ENCODE results near the gene PSMB4. TPM values are rescaled to one million over a fixed set of nuclear protein-coding genes. Genes with fewer than 3 reads are reported as not detected.

Gene PSMB4
- total RNA-seq, 4 donors from 2014 or later: 259 to 324 (median 291) TPM

DNA sequence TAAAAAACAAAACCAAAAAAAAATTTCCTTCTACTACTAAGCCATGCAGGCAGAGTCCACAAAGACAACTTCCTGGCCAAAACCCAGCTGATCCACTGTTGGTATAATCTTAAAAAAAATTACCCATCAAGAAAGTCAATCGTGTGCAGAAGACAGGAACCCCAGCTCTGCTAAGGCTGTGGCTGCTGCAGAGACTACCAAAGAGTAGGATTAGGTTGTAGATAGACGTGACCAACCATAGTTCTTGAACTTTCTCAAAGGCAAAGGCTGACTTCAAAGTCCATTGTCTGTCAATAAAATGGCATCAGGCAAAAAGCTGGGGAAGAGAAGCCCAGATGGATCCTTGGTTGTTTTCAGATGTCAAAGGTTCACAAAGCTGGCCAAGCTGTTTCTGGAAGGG is 3.4 kb downstream of the PSMB4 start:
- no peaks in the 10 kb centered on the region for H3K9me3 ChIP-seq
- H3K4me1 ChIP-seq: peaks cover 13 to 17% of the 10 kb centered on the region in 2 donors
- no peaks in the 10 kb centered on the region for H3K27me3 ChIP-seq
- no peak overlapping the region for H3K27ac ChIP-seq
- peaks cover 0 to 63% of the 10 kb centered on the region in 2 donors for H3K36me3 ChIP-seq
- DNase-seq: no peak
- no peak for ATAC-seq
- H3K4me3 ChIP-seq: no peak overlapping the region
- intact Hi-C loops (cut with DNase I; ENCODE audit: low total_unique reads) (loop anchor here (5.0 kb wide), 1 partner anchor 95 kb away; no protein-coding TSS in a partner anchor), in situ Hi-C loops (cut with MboI; ENCODE audit: low sequenced_read_pairs in 4 of 4) (no loop called here)
- no peak for TF ChIP-seq POLR2A (IDR thresholded peaks at IDR 0.05)
- TF ChIP-seq, protein P1, sequence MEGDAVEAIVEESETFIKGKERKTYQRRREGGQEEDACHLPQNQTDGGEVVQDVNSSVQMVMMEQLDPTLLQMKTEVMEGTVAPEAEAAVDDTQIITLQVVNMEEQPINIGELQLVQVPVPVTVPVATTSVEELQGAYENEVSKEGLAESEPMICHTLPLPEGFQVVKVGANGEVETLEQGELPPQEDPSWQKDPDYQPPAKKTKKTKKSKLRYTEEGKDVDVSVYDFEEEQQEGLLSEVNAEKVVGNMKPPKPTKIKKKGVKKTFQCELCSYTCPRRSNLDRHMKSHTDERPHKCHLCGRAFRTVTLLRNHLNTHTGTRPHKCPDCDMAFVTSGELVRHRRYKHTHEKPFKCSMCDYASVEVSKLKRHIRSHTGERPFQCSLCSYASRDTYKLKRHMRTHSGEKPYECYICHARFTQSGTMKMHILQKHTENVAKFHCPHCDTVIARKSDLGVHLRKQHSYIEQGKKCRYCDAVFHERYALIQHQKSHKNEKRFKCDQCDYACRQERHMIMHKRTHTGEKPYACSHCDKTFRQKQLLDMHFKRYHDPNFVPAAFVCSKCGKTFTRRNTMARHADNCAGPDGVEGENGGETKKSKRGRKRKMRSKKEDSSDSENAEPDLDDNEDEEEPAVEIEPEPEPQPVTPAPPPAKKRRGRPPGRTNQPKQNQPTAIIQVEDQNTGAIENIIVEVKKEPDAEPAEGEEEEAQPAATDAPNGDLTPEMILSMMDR (IDR thresholded peaks at IDR 0.05 in 4 of 5, conservative IDR thresholded peaks at IDR 0.05 in 1 of 5): no peak

DNA sequence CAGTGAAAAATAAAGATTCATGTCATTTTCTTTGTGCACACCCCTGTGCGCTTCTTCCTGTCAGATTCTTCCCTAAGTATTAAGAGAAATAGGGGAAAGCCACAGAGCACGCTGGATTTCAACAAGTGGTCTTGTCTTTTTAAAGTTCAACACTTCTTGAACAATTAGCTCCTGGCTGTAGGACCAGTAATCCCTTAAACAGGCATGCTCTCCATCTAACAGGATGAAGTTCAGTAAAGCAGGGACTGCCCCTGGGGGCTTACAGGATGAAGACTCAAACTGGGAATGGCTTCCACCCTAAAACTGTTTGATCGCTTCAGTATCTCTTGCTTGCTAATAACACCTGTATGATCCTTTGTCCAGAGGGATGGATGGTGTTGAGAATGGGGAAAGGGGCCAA is 4.2 kb downstream of the PSMB4 start:
- in situ Hi-C loops (cut with MboI; ENCODE audit: low sequenced_read_pairs in 4 of 4): no loop called here
- no peak overlapping the region for H3K27ac ChIP-seq
- TF ChIP-seq POLR2A (IDR thresholded peaks at IDR 0.05): no peak
- TF ChIP-seq, protein P1 (IDR thresholded peaks at IDR 0.05 in 4 of 5, conservative IDR thresholded peaks at IDR 0.05 in 1 of 5): no peak
- no peaks in the 10 kb centered on the region for H3K27me3 ChIP-seq
- peaks cover 13 to 17% of the 10 kb centered on the region in 2 donors for H3K4me1 ChIP-seq
- H3K36me3 ChIP-seq: peaks cover 0 to 71% of the 10 kb centered on the region in 2 donors
- intact Hi-C loops (cut with DNase I; ENCODE audit: low total_unique reads): loop anchor here (5.0 kb wide), 1 partner anchor 96 kb away; no protein-coding TSS in a partner anchor
- no peak overlapping the region for H3K4me3 ChIP-seq
- no peak for DNase-seq
- ATAC-seq: no peak
- H3K9me3 ChIP-seq: no peaks in the 10 kb centered on the region

DNA sequence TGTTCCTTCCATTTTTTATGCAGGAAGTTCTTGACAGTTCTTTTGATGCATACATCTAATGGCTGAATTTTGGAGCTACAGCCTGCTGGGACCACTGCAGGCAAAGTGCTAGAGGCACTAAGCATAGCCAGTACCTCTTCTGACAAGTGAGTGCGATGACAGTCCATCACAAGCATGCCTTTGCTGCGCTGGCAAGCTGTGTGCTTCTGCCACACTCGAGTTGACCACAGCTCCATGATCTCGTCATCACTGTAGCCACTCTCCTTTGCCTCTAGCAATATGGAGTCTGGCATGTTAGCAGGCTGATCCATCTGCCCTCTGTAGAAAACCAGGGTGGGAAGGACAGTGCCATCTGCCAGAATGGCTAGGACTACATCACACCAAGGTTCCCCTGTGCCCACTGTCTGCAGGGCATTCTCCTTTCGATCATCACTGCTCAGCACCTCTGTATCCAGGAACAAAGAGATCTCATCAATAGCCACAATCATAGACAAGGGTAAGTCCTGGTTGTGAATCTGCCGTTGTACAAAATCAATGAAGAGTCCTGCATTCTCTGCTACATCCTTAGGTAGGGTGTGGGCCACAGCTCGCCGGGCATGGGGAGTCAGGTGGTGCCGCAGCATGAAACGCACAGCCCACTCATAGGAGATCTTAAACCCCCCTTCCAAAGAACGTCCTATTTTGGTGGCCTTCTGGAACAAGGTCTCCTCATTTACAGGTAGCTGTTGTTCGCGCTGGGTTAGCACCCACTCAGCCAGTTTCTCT is 6.0 kb downstream of the PSMB4 start:
- TF ChIP-seq, protein P1 (IDR thresholded peaks at IDR 0.05 in 4 of 5, conservative IDR thresholded peaks at IDR 0.05 in 1 of 5): no peak
- no peak for TF ChIP-seq POLR2A (IDR thresholded peaks at IDR 0.05)
- no peak overlapping the region for H3K4me3 ChIP-seq
- intact Hi-C loops (cut with DNase I; ENCODE audit: low total_unique reads): no loop called here
- ATAC-seq (no peak), DNase-seq (no peak)
- H3K27me3 ChIP-seq: no peaks in the 10 kb centered on the region
- peaks cover 10 to 14% of the 10 kb centered on the region in 2 donors for H3K4me1 ChIP-seq
- H3K9me3 ChIP-seq: no peaks in the 10 kb centered on the region
- in situ Hi-C loops (cut with MboI; ENCODE audit: low sequenced_read_pairs in 4 of 4): no loop called here
- H3K36me3 ChIP-seq: peaks cover 4 to 88% of the 10 kb centered on the region in 2 donors
- H3K27ac ChIP-seq: no peak overlapping the region

DNA sequence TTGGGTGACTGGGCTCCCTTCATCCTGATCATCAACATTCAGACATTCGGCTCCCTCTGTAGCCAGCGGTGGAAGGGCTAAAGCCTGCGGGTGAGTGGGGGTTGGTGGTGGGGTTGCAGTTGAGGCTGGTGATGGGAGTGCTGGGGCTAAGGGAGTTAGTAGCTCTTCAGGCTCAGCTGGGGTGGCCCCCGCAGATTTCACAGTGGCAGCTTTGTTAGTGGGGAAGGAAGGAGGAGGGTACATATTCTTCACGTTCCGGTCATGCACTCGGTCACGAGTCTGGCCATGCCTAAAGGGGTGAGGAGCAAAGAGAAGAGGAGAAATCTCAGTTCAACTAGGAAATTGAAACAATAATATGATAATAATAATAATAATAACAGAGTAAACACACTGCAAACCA is 6.8 kb downstream of the PSMB4 start:
- DNase-seq (no peak), ATAC-seq (no peak)
- Histone ChIP-seq H3K27me3 (no peaks in the 10 kb centered on the region), H3K4me3 (no peak overlapping the region), H3K9me3 (no peaks in the 10 kb centered on the region), H3K27ac (no peak overlapping the region), H3K4me1 (peaks cover 2 to 6% of the 10 kb centered on the region in 2 donors), H3K36me3 (peaks cover 6 to 88% of the 10 kb centered on the region in 2 donors)
- in situ Hi-C loops (cut with MboI; ENCODE audit: low sequenced_read_pairs in 4 of 4): no loop called here
- TF ChIP-seq, protein P1 (IDR thresholded peaks at IDR 0.05 in 4 of 5, conservative IDR thresholded peaks at IDR 0.05 in 1 of 5): no peak
- no peak for TF ChIP-seq POLR2A (IDR thresholded peaks at IDR 0.05)
- intact Hi-C loops (cut with DNase I; ENCODE audit: low total_unique reads): no loop called here

Measured in gastrocnemius medialis (tissue), 4 donors.